ENCODE measurements around the gene VGLL3.

VGLL3 gene

GRCh38 chr3:86998569-86998968 lies 7.6 kb upstream of the VGLL3 start:
- Mint-ChIP-seq H3K36me3 (no peaks in the 10 kb centered on the region), H3K4me3 (no peak overlapping the region), H3K9me3 (no peaks in the 10 kb centered on the region), H3K4me1 (no peaks in the 10 kb centered on the region), H3K27me3 (peaks cover 3 to 5% of the 10 kb centered on the region in 2 donors), H3K27ac (no peak overlapping the region)
- ATAC-seq (replicated peaks) (no peak), DNase-seq (no peak)

DNA sequence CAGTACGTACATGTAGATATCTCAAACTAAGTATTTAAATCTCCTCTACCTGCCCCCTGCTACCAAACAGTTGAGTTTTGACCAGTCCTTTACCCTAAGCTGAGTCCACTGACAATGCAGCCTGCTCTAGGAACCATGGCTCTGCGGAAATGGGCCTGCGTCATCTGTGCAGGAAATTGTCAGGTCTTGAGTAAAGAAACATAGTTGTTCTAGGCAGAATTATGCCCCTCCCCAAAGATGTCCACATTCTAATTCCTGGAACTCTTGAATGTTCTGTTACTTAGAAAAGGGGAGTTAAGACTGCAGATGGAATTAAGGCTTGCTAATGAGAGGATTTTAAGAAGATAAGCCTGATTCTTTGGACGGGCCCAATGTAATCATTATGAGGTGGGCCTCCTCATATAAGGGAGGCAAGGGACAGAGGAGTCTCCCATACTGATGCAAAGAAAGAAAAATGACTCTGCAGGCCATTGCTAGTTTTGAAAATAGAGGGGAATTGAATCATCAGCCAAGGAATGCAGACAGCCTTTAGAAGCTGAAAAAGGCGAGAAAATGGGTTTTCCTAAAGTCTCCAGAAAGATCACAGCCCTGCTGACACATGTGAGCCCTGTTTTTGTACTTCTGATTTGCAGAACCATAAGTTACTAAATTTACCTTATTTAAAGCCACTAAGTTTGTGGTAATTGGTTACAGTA lies 5.5 kb upstream of the VGLL3 start:
- H3K27me3 Mint-ChIP-seq = peaks cover 6 to 9% of the 10 kb centered on the region in 2 donors

DNA sequence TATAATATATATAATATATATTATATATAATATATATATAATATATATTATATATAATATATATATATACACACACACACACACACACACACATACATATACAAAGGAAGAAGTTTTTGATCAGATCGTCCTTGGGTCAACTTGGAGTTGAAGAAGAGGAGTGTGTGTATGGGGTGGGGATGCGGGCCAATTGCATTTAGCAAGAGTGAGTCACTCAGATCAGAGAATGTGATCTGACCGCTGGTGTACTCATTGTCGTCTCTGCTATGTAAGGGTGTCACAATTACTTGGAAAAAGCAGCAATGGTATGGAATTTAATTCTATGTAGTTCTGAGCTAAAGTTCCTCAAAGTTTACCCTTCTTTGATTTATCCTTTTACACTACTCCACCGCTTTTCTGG lies 4.6 kb upstream of the VGLL3 start:
- H3K27me3 Mint-ChIP-seq = peaks cover 6 to 9% of the 10 kb centered on the region in 2 donors
- H3K9me3 Mint-ChIP-seq = no peaks in the 10 kb centered on the region
- H3K4me1 Mint-ChIP-seq = peaks cover 0 to 2% of the 10 kb centered on the region in 2 donors
- H3K4me3 Mint-ChIP-seq = no peak overlapping the region
- ATAC-seq (replicated peaks) (no peak), DNase-seq (no peak)
- H3K27ac Mint-ChIP-seq = no peak overlapping the region
- no peaks in the 10 kb centered on the region for H3K36me3 Mint-ChIP-seq

More for the DNA sequence above, 5.5 kb upstream of the VGLL3 start:
- no peak overlapping the region for H3K27ac Mint-ChIP-seq
- no peaks in the 10 kb centered on the region for H3K4me1 Mint-ChIP-seq
- H3K9me3 Mint-ChIP-seq = no peaks in the 10 kb centered on the region
- no peak overlapping the region for H3K4me3 Mint-ChIP-seq
- DNase-seq = no peak
- no peak for ATAC-seq (replicated peaks)
- H3K36me3 Mint-ChIP-seq = no peaks in the 10 kb centered on the region

- ATAC-seq (replicated peaks) = no peak
- H3K4me3 Mint-ChIP-seq = no peak overlapping the region
- peaks cover 13 to 23% of the 10 kb centered on the region in 2 donors for H3K27me3 Mint-ChIP-seq
- H3K36me3 Mint-ChIP-seq = no peaks in the 10 kb centered on the region
- no peaks in the 10 kb centered on the region for H3K9me3 Mint-ChIP-seq
- no peak for DNase-seq
- no peak overlapping the region for H3K27ac Mint-ChIP-seq
- peaks cover 0 to 2% of the 10 kb centered on the region in 2 donors for H3K4me1 Mint-ChIP-seq
Observed at GRCh38 chr3:86993704-86994103, 2.8 kb upstream of the VGLL3 start.

DNA sequence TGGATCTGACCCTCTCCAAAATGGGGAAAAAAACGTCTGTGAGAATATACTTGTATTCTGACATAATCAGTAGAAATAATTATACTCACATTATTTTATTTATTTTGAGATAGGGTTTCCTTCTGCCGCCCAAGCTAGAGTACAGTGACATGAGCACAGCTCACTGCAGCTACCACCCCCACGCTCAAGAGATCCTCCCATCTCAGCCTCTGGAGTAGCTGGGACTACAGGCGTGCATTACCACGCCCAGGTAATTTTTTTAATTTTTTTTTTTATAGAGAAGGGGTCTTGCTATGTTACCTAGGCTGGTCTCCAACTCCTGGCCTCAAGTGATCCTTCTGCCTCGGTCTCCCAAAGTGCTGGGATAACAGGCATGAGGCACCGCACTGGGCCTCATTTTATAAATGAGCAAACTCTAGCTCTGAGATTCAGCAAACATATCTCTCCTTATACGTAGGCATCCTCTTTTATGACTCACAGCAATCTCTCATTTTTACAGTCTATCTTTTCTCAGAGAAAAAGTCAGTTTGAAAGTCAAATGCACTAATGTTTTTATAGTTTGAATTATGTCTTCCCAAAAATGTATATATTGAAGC lies 989 bp upstream of the VGLL3 start:
- no peak for ATAC-seq (replicated peaks)
- no peak for DNase-seq
- Mint-ChIP-seq H3K27ac (no peak overlapping the region), H3K27me3 (peaks cover 13 to 31% of the 10 kb centered on the region in 2 donors), H3K4me1 (peaks cover 0 to 2% of the 10 kb centered on the region in 2 donors), H3K36me3 (no peaks in the 10 kb centered on the region), H3K4me3 (no peak overlapping the region), H3K9me3 (no peaks in the 10 kb centered on the region)

DNA sequence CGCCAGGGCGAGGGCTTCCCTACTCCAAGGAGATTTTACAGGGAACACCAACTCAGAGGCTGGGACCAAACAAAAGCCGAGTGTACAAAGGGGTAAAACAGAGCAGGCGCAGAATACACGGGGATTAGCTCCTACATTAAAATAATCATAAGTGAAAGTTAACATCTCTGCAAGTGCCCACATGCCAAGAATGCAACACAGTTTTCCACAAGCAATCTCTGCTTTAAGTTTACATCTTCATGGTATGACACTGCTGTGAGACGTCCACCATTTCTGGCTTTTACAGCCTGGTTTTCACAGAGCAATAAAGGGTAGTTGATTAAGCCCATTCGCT lies 500 bp upstream of the VGLL3 start:
- Mint-ChIP-seq H3K27ac (no peak overlapping the region), H3K4me1 (peaks cover 0 to 2% of the 10 kb centered on the region in 2 donors), H3K9me3 (no peaks in the 10 kb centered on the region), H3K4me3 (peak overlapping the region in 1 of 2 donors; percentile 51), H3K27me3 (peaks cover 13 to 31% of the 10 kb centered on the region in 2 donors), H3K36me3 (no peaks in the 10 kb centered on the region)
- DNase-seq = no peak
- ATAC-seq (replicated peaks) = no peak

DNA sequence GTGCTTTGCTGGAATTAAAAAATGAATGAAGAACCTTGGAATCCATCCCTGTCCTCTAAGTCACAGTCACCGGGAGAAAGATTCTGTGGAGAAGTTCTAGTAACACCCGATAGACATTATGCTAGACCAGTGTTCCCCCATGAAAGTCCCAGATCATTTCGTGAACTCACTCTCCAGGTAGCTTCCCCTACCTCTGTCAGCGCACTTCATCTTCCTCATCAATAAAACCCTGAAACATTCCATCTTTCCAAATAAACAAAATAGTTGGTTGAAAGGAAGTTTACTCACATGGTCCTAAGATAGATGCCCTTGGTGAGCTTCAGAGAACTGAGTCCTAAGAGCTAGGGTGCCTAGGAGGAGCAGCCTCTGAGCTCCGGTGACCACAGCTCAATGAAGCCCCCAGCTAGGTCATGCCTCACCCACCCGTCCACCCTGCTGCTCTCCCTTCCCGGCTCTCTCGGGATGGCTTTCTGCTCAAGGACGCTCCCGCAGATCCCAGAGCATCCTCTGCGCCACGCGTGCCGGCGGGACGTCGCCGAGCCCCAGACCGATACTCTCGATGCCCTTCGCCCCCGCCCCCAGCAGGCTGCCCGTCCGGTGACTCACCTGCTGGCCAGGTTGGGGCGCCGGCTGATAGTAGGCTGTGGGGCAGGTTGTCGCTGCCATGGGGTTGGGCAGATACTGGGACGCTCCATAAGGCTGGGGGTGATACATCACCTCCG lies 776 bp downstream of the VGLL3 start:
- no peak overlapping the region for H3K4me3 Mint-ChIP-seq

DNA sequence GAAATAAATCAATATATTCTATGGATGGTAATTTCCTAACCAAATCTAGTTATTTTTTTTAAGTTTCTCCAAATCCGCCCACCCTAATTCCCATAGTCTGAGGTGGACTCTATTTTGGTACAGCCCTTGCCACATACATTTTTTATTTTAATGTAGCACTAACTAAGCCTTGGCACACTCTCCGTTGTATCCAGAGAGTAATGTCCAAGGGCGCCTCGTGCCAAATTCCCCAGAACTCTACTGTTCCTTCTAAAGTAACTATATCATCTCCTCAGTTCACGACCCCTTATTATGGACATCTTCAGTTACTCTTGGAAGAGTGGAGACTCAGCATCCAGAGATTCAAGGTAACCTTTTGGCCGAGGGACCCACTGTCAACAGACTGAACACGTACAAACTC lies 1.3 kb downstream of the VGLL3 start:
- DNase-seq (no peak), ATAC-seq (replicated peaks) (no peak)
- Mint-ChIP-seq H3K27me3 (peaks cover 13 to 31% of the 10 kb centered on the region in 2 donors), H3K4me1 (peaks cover 0 to 2% of the 10 kb centered on the region in 2 donors), H3K4me3 (no peak overlapping the region), H3K9me3 (no peaks in the 10 kb centered on the region), H3K36me3 (no peaks in the 10 kb centered on the region), H3K27ac (no peak overlapping the region)

More for the DNA sequence above, 776 bp downstream of the VGLL3 start:
- DNase-seq (no peak), ATAC-seq (replicated peaks) (peak; percentile 37 to 40)
- Mint-ChIP-seq H3K27me3 (peaks cover 13 to 31% of the 10 kb centered on the region in 2 donors), H3K27ac (no peak overlapping the region), H3K4me1 (peaks cover 0 to 2% of the 10 kb centered on the region in 2 donors), H3K9me3 (no peaks in the 10 kb centered on the region), H3K36me3 (no peaks in the 10 kb centered on the region)

GRCh38 chr3:86989006-86989405 lies 1.9 kb downstream of the VGLL3 start:
- H3K4me1 Mint-ChIP-seq = peaks cover 0 to 2% of the 10 kb centered on the region in 2 donors
- H3K4me3 Mint-ChIP-seq = no peak overlapping the region
- DNase-seq = no peak
- H3K27ac Mint-ChIP-seq = no peak overlapping the region
- no peaks in the 10 kb centered on the region for H3K9me3 Mint-ChIP-seq
- ATAC-seq (replicated peaks) = no peak
- H3K36me3 Mint-ChIP-seq = no peaks in the 10 kb centered on the region
- peaks cover 13 to 30% of the 10 kb centered on the region in 2 donors for H3K27me3 Mint-ChIP-seq

DNA sequence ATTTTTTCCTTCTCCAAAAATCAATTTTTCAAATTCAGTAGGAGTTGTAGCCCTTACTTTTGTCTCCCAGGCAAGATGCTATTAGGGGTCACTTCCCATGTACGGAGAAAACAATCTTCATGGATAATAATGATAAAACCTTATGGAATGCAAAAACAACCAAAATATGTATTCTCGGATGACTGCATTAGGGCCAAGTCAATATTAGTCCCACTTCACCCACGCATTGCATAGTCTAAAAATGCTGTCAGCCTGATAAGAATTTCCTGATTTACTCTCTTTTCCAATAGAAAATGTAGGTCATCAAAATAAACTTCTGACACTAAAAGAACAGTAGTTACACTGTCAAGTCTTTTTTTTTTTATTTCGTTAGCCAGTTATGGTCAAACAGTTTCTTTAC lies 2.7 kb downstream of the VGLL3 start:
- Mint-ChIP-seq H3K27me3 (peaks cover 7 to 22% of the 10 kb centered on the region in 2 donors), H3K4me1 (peaks cover 0 to 2% of the 10 kb centered on the region in 2 donors), H3K4me3 (no peak overlapping the region), H3K9me3 (no peaks in the 10 kb centered on the region), H3K36me3 (no peaks in the 10 kb centered on the region), H3K27ac (no peak overlapping the region)
- ATAC-seq (replicated peaks) = no peak
- DNase-seq = no peak

DNA sequence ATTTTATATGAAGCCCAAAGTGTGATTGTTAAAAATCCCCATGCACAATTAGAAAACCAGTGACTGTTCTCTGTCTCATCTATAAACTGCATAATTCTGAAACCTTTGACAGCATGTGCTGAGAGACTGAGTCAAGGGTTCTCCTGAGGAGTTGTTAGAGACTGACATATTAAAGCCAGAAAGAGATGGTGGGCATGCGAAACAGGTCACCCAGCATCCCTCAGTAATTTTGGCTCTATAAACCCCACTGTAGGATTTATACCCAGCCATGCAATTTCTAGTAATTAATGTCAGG lies 3.6 kb downstream of the VGLL3 start:
- Mint-ChIP-seq H3K4me3 (no peak overlapping the region), H3K9me3 (no peaks in the 10 kb centered on the region), H3K27me3 (peaks cover 7 to 22% of the 10 kb centered on the region in 2 donors), H3K4me1 (peaks cover 0 to 2% of the 10 kb centered on the region in 2 donors), H3K27ac (no peak overlapping the region), H3K36me3 (no peaks in the 10 kb centered on the region)
- DNase-seq (no peak), ATAC-seq (replicated peaks) (no peak)

- no peak for ATAC-seq (replicated peaks)
- DNase-seq = no peak
- no peak overlapping the region for H3K27ac Mint-ChIP-seq
- H3K4me3 Mint-ChIP-seq = no peak overlapping the region
- H3K4me1 Mint-ChIP-seq = peaks cover 0 to 2% of the 10 kb centered on the region in 2 donors
- H3K27me3 Mint-ChIP-seq = peaks cover 7 to 22% of the 10 kb centered on the region in 2 donors
- H3K9me3 Mint-ChIP-seq = no peaks in the 10 kb centered on the region
- no peaks in the 10 kb centered on the region for H3K36me3 Mint-ChIP-seq
Observed at GRCh38 chr3:86986671-86987420, 4.1 kb downstream of the VGLL3 start.

DNA sequence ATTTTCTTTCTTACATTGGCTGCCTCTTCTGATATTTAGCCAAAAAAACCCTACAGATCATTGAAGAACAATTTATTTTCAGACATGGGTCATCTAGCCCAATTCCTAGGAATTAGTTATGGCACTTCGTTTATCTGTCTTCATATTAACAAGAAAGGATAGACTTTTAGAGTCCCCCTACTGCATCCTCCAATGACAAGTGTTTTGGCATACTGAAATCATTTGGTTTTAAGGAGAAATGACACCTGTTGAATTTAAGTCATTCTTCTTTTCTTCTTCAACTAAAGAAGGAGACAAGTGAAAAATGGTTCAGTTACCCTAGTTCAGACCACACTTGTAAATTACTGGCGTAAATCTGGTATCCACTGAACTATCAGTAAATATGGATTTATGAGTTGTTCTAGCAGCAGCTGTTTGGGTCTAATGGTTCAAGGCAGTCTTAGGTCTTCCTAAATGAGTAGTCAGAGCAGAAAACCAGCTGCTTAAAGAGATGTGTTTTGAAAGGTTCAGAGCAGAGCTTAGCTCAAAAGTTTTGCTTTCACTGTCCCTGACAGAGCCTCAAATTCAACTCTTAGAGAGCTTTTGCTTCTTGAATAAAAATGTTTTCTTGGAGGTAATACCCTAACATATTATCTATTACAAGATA lies 5.6 kb downstream of the VGLL3 start:
- no peaks in the 10 kb centered on the region for H3K9me3 Mint-ChIP-seq
- no peak overlapping the region for H3K27ac Mint-ChIP-seq
- DNase-seq (no peak), ATAC-seq (replicated peaks) (no peak)
- H3K27me3 Mint-ChIP-seq = peaks cover 7 to 21% of the 10 kb centered on the region in 2 donors
- H3K4me1 Mint-ChIP-seq = no peaks in the 10 kb centered on the region
- no peaks in the 10 kb centered on the region for H3K36me3 Mint-ChIP-seq
- H3K4me3 Mint-ChIP-seq = no peak overlapping the region

- H3K36me3 Mint-ChIP-seq = no peaks in the 10 kb centered on the region
- no peak overlapping the region for H3K27ac Mint-ChIP-seq
- DNase-seq = no peak
- no peaks in the 10 kb centered on the region for H3K9me3 Mint-ChIP-seq
- H3K4me1 Mint-ChIP-seq = no peaks in the 10 kb centered on the region
- no peak for ATAC-seq (replicated peaks)
- no peak overlapping the region for H3K4me3 Mint-ChIP-seq
- H3K27me3 Mint-ChIP-seq = peaks cover 0 to 10% of the 10 kb centered on the region in 2 donors
Observed at GRCh38 chr3:86984271-86984670, 6.7 kb downstream of the VGLL3 start.

Data from stimulated activated naive B cell treated with anti-CD40 and anti-IgM and Interleukin-4, amounts not matched to agents 10 μg/mL and 1 μg/mL and 100 μg/mL, for 72 hours (primary cell).